ENCODE results near the gene TTC7B.

GRCh38 chr14:90715495-90715894 lies 100.7 kb downstream of the TTC7B start:
- TF ChIP-seq CTCF (conservative IDR thresholded peaks at IDR 0.05) (no peak), ZFX (IDR thresholded peaks at IDR 0.05) (no peak)

Data from C4-2B (cell line).